ENCODE data around the gene KNDC1.
A peak's percentile ranks its signal among the peaks of the same experiment; 100 is the strongest.
"Not testable (repeated sequence)": the region's sequence is repeated elsewhere in the genome, so short reads cannot be mapped to it uniquely, and the experiment has no call there.

The KNDC1 gene

GRCh38 chr10:133260895-133261725, 101.1 kb downstream of the KNDC1 start:
- TF ChIP-seq, protein P1, sequence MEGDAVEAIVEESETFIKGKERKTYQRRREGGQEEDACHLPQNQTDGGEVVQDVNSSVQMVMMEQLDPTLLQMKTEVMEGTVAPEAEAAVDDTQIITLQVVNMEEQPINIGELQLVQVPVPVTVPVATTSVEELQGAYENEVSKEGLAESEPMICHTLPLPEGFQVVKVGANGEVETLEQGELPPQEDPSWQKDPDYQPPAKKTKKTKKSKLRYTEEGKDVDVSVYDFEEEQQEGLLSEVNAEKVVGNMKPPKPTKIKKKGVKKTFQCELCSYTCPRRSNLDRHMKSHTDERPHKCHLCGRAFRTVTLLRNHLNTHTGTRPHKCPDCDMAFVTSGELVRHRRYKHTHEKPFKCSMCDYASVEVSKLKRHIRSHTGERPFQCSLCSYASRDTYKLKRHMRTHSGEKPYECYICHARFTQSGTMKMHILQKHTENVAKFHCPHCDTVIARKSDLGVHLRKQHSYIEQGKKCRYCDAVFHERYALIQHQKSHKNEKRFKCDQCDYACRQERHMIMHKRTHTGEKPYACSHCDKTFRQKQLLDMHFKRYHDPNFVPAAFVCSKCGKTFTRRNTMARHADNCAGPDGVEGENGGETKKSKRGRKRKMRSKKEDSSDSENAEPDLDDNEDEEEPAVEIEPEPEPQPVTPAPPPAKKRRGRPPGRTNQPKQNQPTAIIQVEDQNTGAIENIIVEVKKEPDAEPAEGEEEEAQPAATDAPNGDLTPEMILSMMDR (IDR thresholded peaks at IDR 0.05; ENCODE audit: low read depth, low read length), result no peak

GRCh38 chr10:133261726-133262325, 101.8 kb downstream of the KNDC1 start:
- H3K4me3 ChIP-seq (ENCODE audit: low read depth, low read length), result peak overlapping the region; percentile 37
- TF ChIP-seq, protein P1 (IDR thresholded peaks at IDR 0.05; ENCODE audit: low read depth, low read length), result no peak
- peak; percentile 44 for DNase-seq (ENCODE audit: low read depth, low spot score)
- in situ Hi-C loops (cut with HindIII; ENCODE audit: low sequenced_read_pairs), result no loop called here

More at GRCh38 chr10:133260895-133261725, 101.1 kb downstream of the KNDC1 start:
- H3K4me3 ChIP-seq (ENCODE audit: low read depth, low read length), result peak overlapping the region; percentile 35
- in situ Hi-C loops (cut with HindIII; ENCODE audit: low sequenced_read_pairs), result no loop called here
- DNase-seq (ENCODE audit: low read depth, low spot score), result peak; percentile 22

GRCh38 chr10:133262696-133263095, 102.7 kb downstream of the KNDC1 start:
- H3K4me3 ChIP-seq (ENCODE audit: low read depth, low read length), result no peak overlapping the region
- no peak for DNase-seq (ENCODE audit: low read depth, low spot score)
- TF ChIP-seq, protein P1 (IDR thresholded peaks at IDR 0.05; ENCODE audit: low read depth, low read length), result no peak
- in situ Hi-C loops (cut with HindIII; ENCODE audit: low sequenced_read_pairs), result no loop called here

- H3K4me3 ChIP-seq (ENCODE audit: low read depth, low read length), result no peak overlapping the region
- TF ChIP-seq, protein P1 (IDR thresholded peaks at IDR 0.05; ENCODE audit: low read depth, low read length), result no peak
- DNase-seq (ENCODE audit: low read depth, low spot score), result no peak
- in situ Hi-C loops (cut with HindIII; ENCODE audit: low sequenced_read_pairs), result no loop called here
Observed at GRCh38 chr10:133263674-133264073, 103.7 kb downstream of the KNDC1 start.

- DNase-seq (ENCODE audit: low read depth, low spot score), result no peak
- no peak overlapping the region for H3K4me3 ChIP-seq (ENCODE audit: low read depth, low read length)
- in situ Hi-C loops (cut with HindIII; ENCODE audit: low sequenced_read_pairs), result no loop called here
- TF ChIP-seq, protein P1 (IDR thresholded peaks at IDR 0.05; ENCODE audit: low read depth, low read length), result no peak
Observed at GRCh38 chr10:133264461-133264860, 104.4 kb downstream of the KNDC1 start.

GRCh38 chr10:133265052-133265451, 105.0 kb downstream of the KNDC1 start:
- DNase-seq (ENCODE audit: low read depth, low spot score); in situ Hi-C loops (cut with HindIII; ENCODE audit: low sequenced_read_pairs): not testable (repeated sequence)

More at GRCh38 chr10:133265052-133265451, 105.0 kb downstream of the KNDC1 start:
- H3K4me3 ChIP-seq (ENCODE audit: low read depth, low read length), result not testable (repeated sequence)
